Fibroblast of skin of left quadriceps (primary cell): ENCODE data around the gene SRGAP2B.
"Not testable (repeated sequence)": the region's sequence is repeated elsewhere in the genome, so short reads cannot be mapped to it uniquely, and the experiment has no call there.

Source experiments
- DNase-seq, 2 experiments: peaks; one replicate each; pipeline ENCODE4 v3.0.0-alpha.2; 2013; ENCODE audit warnings: low read depth in 2 of 2

Gene SRGAP2B

GRCh38 chr1:145082483-145083255 is 12.5 kb downstream of the SRGAP2B start:
- DNase-seq = not testable (repeated sequence)

- DNase-seq = not testable (repeated sequence)
These were observed 14.9 kb downstream of the SRGAP2B start for GRCh38 chr1:145080193-145080592.

GRCh38 chr1:145079737-145080136 is 15.4 kb downstream of the SRGAP2B start:
- not testable (repeated sequence) for DNase-seq

DNA sequence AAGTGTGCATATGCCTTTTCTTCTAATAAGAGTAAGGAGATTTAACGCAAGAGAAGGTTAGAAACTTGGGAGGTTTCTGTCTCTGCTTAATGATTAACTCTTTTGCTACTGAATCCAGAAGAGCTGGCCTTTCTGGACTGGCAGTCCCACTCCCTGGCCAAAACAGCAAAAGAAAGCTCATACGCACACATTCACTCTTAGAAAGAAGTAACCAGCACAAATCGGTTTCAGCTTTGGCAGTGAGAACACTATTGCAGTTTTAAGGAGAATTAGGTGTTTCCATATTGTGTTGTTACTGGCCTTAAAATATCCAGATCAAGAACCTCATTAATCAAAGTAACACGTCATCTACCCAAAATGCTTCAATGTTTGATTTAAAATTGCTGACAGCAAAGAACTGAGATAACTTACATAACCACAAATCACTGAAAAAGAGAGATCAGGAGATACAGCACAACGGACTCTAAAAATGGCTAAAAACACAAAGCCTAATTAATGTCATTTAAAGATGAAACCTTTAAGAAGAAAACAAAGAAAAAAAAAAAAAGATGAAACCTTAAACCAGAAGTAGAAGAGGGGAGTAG is 16.2 kb downstream of the SRGAP2B start:
- not testable (repeated sequence) for DNase-seq

GRCh38 chr1:145077872-145078786 is 17.0 kb downstream of the SRGAP2B start:
- not testable (repeated sequence) for DNase-seq

DNA sequence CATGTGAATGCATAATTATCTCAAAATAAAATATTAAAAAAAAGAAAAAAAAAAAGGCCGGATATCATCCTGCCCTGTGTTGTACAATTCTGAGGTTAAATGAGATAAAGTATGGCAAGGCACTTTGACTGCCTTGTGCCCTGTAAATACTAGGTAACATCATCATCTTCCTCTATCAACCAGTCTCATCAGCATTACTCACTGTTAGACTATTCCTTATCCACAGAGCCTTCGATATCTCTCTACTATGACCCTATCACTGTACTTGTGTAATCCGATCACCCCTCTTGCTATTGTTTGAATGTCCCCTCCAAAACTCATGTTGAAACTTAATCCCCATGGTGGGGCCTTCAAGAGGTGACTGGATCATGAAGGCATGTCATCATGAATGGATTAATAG is 18.3 kb downstream of the SRGAP2B start:
- not testable (repeated sequence) for DNase-seq

GRCh38 chr1:145074021-145074559 is 21.0 kb downstream of the SRGAP2B start:
- not testable (repeated sequence) for DNase-seq

- DNase-seq = not testable (repeated sequence)
These were observed 23.6 kb downstream of the SRGAP2B start for GRCh38 chr1:145071569-145071968.

- DNase-seq = not testable (repeated sequence)
These were observed 28.6 kb downstream of the SRGAP2B start for GRCh38 chr1:145066486-145066885.

DNA sequence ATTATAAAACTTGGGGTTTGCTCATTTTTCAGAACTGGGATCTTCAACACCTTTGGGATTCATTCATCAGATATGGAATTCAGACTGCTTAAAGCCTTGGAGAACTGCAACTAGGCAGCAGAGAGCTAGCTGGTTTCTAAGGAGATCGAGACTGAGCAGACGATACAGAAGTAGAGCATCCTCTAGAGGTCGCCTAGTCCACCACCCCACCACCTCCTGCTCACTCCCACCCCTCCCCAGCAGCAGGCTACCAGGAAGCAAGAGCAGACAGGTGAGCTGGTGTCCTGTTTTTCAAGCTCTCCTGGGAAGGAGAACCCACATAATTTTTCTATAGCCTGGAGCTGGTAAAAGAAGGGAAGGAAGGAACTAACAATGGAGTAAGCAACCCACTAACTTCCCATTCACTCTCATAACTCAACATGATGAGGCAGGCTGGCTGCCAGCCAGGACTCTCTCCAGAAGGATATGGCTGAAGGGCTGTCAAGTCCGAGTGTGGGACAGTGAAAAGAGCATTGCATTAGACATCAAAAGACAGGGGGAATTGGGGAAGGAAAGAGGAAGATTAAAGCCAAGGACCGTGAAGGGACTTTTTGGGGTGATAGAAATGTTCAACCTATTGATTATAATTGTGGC is 29.8 kb downstream of the SRGAP2B start:
- not testable (repeated sequence) for DNase-seq

DNA sequence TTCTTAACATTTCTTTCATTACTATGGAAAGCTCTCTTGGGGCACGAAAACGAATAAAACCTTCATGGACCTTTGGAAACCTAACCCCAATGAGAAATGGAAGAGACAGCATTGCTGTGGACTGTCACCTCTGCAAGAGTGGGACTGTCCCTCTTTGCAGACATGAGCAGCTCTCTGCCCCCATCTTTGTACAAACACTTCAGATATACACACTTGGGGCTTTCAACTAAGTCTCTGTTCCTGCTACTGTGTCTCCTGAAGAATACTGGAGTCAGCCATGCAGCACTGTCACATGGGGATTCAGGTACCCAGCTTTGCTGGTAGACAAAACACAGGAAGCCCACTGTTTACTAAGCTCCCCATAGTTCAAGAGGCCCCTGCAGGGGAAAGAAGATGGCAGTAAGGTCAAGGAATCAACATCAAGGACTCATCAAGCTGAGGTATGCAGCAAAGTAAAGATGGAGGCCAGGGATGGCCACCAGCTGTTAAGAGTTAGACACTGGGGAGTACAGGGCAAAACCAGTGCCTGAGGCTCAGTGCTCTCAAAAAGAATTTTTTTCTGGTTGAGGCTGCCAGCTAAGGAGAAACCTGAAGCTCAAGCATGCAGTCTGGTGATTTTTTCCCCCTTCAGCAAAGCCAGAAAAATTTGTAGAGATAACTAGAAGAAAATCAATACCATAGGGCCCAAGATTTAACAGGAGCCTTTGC is 31.0 kb downstream of the SRGAP2B start:
- DNase-seq = not testable (repeated sequence)

GRCh38 chr1:145063285-145063684 is 31.8 kb downstream of the SRGAP2B start:
- not testable (repeated sequence) for DNase-seq

DNA sequence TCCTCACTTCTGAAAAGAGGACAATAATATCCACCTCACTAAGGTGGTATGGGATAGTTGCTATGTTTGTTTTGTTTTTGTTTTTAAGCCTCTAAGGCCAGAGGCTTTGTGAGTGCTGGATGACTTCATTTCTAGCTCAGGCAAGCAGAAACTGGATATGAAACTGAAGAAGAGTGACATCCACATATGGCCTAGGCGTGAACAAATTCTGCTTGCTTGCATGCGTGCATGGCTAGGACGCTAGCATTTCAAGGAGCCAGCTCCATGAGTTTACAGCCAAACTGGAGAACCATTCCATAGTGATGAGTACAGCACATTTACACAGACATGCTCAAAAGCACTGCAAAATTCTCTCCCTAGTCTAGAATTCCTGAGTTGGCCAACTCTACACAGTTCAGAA is 36.9 kb downstream of the SRGAP2B start:
- not testable (repeated sequence) for DNase-seq

GRCh38 chr1:145055217-145055760 is 39.8 kb downstream of the SRGAP2B start:
- DNase-seq = not testable (repeated sequence)

DNA sequence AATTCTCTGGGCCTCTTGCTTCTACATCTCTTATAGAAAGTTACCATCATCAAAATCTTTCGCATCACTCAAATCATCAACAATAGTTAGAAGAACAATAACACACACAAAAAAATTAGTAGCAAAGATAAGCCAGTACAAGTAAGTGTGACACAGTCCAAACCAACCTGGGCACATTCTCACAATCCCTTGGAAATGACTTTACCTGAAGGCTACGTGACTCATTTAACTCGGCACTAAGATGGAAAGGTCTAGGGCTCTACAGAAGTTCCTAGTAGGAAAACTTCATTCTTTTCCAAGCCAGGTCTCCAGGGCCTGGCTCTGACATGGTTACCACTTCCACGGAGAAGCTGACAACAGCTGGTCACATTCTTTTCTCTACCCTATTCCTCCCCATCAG is 41.7 kb downstream of the SRGAP2B start:
- not testable (repeated sequence) for DNase-seq

DNA sequence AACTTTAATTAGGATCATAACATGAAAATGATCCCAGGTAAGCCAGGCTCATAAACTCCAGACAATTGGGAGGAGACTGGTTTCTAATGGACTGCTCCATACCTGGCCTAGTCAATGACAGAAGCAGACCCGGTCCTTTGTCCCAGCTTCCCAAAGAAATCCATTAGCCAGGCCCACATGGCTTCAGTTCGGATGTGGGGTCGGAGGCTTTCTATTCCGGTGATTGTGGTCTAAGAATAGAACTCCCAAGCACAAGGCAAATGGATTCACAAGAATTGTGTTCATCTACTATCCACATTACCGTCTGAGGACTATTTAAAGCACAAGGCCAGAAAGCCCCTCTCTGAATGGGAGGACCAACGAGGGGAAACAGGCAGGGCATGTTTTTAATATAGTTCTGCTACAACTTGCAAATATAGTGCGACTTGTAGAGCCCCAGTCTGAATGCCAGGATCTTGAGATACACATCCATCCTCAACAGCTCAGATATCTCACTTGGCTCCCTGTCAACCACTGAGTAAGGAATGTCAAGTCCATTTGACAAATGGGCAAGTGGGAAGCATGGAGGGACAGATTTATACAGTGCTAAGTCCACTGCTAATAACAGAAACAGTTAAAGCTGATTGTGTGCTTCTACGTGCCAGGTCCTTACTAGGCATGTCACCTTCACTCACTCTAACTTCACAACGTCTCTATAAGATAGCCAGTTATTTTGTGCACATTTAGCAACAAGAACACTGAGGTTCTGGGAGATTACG is 42.9 kb downstream of the SRGAP2B start:
- not testable (repeated sequence) for DNase-seq

GRCh38 chr1:145048181-145048856 is 46.8 kb downstream of the SRGAP2B start:
- not testable (repeated sequence) for DNase-seq

GRCh38 chr1:145047553-145047952 is 47.6 kb downstream of the SRGAP2B start:
- DNase-seq = not testable (repeated sequence)
